ENCODE measurements around the gene ZNF358.
A peak's percentile ranks its signal among the peaks of the same experiment; 100 is the strongest.

ZNF358 gene

GRCh38 chr19:7489609-7490044 is 26.3 kb upstream of the ZNF358 start:
- no peak for DNase-seq (ENCODE audit: low read depth)

- peak; percentile 83 for DNase-seq (ENCODE audit: low read depth)
These were observed 23.8 kb upstream of the ZNF358 start for GRCh38 chr19:7492142-7492541.

GRCh38 chr19:7492558-7492957 is 23.3 kb upstream of the ZNF358 start:
- DNase-seq (ENCODE audit: low read depth): peak; percentile 65

- no peak for DNase-seq (ENCODE audit: low read depth)
These were observed 21.3 kb upstream of the ZNF358 start for GRCh38 chr19:7494416-7495098.

DNA sequence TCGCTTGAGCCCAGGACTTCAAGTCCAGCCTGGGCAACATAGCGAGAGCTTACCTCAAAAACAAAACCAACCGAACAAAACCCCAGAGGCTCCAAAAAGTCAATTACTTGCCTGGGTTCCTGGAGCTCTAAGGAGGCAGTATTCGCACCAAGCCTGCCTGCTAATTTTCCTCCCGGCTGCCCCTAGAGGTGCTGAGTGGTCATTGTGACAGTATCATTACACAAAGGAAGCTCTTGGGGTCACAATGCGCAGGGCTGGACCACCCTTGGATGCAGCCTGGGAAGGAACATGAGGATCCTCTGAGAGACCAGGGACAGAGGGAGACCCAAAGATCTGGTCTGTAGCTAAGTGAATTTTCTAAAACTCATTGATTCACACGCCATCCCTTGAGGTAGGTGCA is 18.6 kb upstream of the ZNF358 start:
- DNase-seq (ENCODE audit: low read depth): no peak

- peak; percentile 56 for DNase-seq (ENCODE audit: low read depth)
These were observed 15.0 kb upstream of the ZNF358 start for GRCh38 chr19:7500811-7501450.

GRCh38 chr19:7502552-7502951 is 13.4 kb upstream of the ZNF358 start:
- no peak for DNase-seq (ENCODE audit: low read depth)

GRCh38 chr19:7504684-7505083 is 11.2 kb upstream of the ZNF358 start:
- no peak for DNase-seq (ENCODE audit: low read depth)

DNA sequence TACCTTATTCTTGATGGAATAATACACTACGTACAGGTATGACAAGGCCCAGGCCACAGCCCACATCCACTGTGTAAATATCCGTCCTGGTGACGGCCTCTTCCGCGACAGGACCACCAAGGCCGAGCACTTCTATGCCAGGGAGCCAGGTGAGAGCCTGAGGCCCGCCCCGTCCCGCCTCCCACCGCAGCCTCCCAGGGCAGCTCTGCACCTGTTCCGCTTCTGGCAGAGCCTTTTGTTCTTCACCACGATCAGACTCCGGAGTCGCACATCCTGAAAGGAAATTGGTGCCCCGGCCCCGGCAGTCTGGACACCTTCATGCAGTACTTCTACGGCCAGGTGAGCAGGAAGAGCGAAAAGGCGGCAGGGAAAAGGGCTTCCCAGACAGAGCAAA is 10.6 kb upstream of the ZNF358 start:
- DNase-seq (ENCODE audit: low read depth): no peak

DNA sequence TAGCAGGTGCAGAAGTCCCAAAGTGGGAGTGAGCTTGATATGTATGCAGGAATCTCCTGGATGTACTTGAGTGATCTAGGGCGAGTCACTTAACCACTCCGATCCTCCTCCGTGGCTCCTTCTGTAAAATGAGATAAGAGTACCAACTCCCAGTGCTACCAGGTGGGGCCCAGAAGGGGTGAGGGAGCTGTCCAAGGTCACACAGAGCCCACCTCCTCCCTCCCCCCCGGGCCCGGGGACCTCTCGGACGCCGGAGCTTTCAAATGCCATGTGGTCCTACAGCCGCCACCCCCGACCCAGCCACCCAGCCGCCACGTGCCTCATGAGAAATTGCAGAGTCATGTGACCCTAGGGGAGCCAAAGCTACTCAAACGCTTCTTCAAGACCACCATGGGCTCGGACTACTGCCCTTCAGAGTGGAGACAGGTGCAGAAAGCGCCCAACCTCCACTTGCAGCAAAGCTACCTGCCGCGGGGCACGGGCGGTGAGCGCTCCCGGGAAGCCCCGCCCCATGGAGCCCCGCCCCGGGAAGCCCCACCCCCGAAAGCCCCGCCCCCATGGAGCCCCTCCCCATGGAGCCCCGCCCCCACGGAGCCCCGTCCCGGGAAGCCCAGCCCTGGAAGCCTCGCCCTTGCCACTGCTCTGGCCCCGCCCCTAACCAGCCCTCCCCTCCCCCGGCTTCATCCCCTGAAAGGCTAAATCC is 10.1 kb upstream of the ZNF358 start:
- peak; percentile 42 for DNase-seq (ENCODE audit: low read depth)

- peak; percentile 93 for DNase-seq (ENCODE audit: low read depth)
These were observed 9.2 kb upstream of the ZNF358 start for GRCh38 chr19:7506385-7507328.

GRCh38 chr19:7507884-7508283 is 8.0 kb upstream of the ZNF358 start:
- DNase-seq (ENCODE audit: low read depth): peak; percentile 85

- no peak for DNase-seq (ENCODE audit: low read depth)
These were observed 6.3 kb upstream of the ZNF358 start for GRCh38 chr19:7509625-7510024.

GRCh38 chr19:7512400-7512851 is 3.5 kb upstream of the ZNF358 start:
- no peak for DNase-seq (ENCODE audit: low read depth)

- DNase-seq (ENCODE audit: low read depth): no peak
These were observed 1.9 kb upstream of the ZNF358 start for GRCh38 chr19:7513809-7514642.

- peak; percentile 44 for DNase-seq (ENCODE audit: low read depth)
These were observed 726 bp upstream of the ZNF358 start for GRCh38 chr19:7515110-7515644.

DNA sequence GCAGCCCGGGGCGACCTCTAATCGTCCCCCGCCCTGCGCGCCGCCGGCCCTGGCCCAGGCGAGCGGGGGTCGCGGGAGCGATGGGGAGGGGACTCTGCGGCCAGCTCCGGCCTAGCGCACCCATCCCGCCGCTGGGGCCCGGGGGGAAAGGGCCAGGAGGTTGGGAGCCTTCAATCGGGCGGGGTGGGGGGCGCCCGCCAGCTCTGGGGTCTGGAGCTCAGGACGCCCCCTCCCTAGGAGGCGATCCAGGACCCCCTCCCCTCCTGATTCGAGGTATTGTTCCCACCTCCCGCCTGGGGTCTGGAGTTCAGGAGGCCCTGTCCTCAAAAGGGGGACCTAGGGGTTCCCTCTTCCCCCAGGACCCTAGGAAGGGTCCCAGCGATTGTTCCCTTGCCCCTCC is 430 bp downstream of the ZNF358 start:
- DNase-seq (ENCODE audit: low read depth): no peak

DNA sequence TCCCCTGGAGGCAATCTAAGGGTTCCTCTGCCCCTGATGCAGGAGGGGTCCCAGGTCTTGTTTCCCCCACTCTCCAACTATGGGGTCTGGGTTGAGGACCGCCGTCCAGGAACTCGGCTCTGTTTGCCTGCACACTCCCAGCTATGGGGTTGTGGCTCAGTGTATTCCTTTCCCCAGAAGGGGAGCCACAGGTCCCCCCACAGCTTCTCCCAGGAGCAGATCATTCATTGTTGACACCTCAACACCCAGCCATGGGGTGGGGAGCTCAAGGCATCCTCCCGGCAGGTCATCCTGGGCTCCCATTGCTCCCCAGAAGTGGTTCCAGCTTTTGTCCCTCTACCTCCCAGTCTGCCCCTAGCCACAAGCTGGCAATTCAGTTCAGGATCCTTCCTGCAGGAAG is 975 bp downstream of the ZNF358 start:
- no peak for DNase-seq (ENCODE audit: low read depth)

DNA sequence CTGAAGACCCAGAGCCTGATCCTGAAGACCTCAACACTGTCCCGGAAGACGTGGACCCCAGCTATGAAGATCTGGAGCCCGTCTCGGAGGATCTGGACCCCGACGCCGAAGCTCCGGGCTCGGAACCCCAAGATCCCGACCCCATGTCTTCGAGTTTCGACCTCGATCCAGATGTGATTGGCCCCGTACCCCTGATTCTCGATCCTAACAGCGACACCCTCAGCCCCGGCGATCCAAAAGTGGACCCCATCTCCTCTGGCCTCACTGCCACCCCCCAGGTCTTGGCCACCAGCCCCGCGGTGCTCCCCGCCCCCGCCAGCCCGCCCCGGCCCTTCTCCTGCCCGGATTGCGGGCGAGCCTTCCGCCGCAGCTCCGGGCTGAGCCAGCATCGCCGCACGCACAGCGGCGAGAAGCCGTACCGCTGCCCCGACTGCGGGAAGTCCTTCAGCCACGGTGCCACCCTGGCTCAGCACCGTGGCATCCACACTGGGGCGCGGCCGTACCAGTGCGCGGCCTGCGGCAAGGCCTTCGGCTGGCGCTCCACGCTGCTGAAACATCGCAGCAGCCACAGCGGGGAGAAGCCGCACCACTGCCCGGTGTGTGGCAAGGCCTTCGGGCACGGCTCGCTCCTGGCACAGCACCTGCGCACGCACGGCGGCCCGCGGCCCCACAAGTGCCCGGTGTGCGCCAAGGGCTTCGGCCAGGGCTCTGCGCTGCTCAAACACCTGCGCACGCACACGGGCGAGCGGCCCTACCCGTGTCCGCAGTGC is 3.6 kb downstream of the ZNF358 start:
- no peak for DNase-seq (ENCODE audit: low read depth)

Measured in amniotic epithelial cell (primary cell).